Effector memory CD8-positive, alpha-beta T cell (primary cell): ENCODE results near the gene SPSB3.

Experiments
- ATAC-seq: fragments of 150-1000 bp; cut with Tn5 transposase; replicated peaks from 2 replicates; pipeline ENCODE4 v1.10.0; 2021; ENCODE audit warnings: mild to moderate bottlenecking, moderate library complexity
- DNase-seq, 3 experiments: peaks; one replicate each; pipeline ENCODE4 v3.0.0; 2021
- H3K27ac Mint-ChIP-seq, 2 donors: one replicate each; pipeline ENCODE4 v1.8.0; 2022; ENCODE audit warnings: mild to moderate bottlenecking in 2 of 2, mixed read lengths in 2 of 2, moderate library complexity in 2 of 2
- H3K27me3 Mint-ChIP-seq, 2 donors: one replicate each; pipeline ENCODE4 v1.8.0; 2022; ENCODE audit warnings: mixed read lengths in 2 of 2
- H3K36me3 Mint-ChIP-seq: one replicate; pipeline ENCODE4 v1.8.0; 2022; ENCODE audit warnings: mild to moderate bottlenecking, moderate library complexity, mixed read lengths; ENCODE audit not compliant: insufficient read depth
- H3K4me1 Mint-ChIP-seq, 2 donors: one replicate each; pipeline ENCODE4 v1.8.0; 2022; ENCODE audit warnings: low read depth in 2 of 2, mixed read lengths in 2 of 2
- H3K4me3 Mint-ChIP-seq, 2 donors: one replicate each; pipeline ENCODE4 v1.8.0; 2022; ENCODE audit warnings: mild to moderate bottlenecking in 2 of 2, mixed read lengths in 2 of 2, moderate library complexity in 2 of 2
- H3K9me3 Mint-ChIP-seq, 2 donors: one replicate each; pipeline ENCODE4 v1.8.0; 2022; ENCODE audit warnings: mixed read lengths in 2 of 2

The SPSB3 gene

GRCh38 chr16:1788708-1789100 lies 6.3 kb upstream of the SPSB3 start:
- peaks cover 10 to 13% of the 10 kb centered on the region in 2 donors for H3K4me1 Mint-ChIP-seq
- H3K27ac Mint-ChIP-seq: peak overlapping the region in 1 of 2 donors; percentile 36
- H3K36me3 Mint-ChIP-seq: peaks cover 18% of the 10 kb centered on the region
- no peaks in the 10 kb centered on the region for H3K27me3 Mint-ChIP-seq
- ATAC-seq: no peak
- peak overlapping the region in 1 of 2 donors; percentile 24 for H3K4me3 Mint-ChIP-seq
- H3K9me3 Mint-ChIP-seq: no peaks in the 10 kb centered on the region
- no peak for DNase-seq

GRCh38 chr16:1788095-1788707 lies 5.8 kb upstream of the SPSB3 start:
- no peak for DNase-seq
- no peak for ATAC-seq
- H3K36me3 Mint-ChIP-seq: peaks cover 19% of the 10 kb centered on the region
- H3K4me3 Mint-ChIP-seq: no peak overlapping the region
- no peaks in the 10 kb centered on the region for H3K9me3 Mint-ChIP-seq
- no peaks in the 10 kb centered on the region for H3K27me3 Mint-ChIP-seq
- H3K27ac Mint-ChIP-seq: no peak overlapping the region
- H3K4me1 Mint-ChIP-seq: peaks cover 14 to 15% of the 10 kb centered on the region in 2 donors

DNA sequence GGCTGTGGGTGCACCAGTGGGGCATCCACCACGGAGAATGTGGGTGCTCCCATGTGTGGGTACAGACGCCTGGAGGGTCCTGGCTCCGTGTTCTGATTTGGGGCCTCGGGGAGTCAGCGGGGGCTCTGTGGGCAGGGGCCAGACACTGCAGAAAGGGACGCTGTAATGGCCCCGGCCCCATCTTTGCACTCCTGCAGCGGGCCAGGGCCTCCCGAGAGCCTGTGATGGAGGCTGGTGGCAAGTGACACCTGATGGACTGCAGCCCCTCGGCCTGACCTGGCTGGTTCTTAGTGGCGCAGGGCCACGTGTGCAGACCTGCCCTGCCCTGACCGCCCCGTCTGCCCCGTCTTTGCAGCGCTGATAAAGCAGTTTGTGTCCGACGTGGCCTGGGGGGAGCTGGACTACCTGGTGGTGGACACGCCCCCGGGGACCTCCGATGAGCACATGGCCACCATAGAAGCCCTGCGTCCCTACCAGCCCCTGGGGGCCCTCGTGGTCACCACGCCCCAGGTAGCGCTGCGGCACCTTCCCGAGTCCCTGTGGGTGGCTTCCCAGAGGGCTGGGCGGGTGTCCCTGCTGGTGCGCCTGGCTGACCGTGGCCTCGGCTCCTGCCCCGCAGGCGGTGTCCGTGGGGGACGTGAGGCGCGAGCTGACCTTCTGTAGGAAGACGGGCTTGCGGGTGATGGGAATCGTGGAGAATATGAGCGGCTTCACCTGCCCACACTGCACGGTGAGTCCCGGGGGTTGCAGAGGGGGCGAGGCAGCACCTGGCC lies 5.1 kb upstream of the SPSB3 start:
- H3K4me1 Mint-ChIP-seq: peaks cover 14 to 16% of the 10 kb centered on the region in 2 donors
- no peaks in the 10 kb centered on the region for H3K27me3 Mint-ChIP-seq
- ATAC-seq (no peak), DNase-seq (no peak)
- no peak overlapping the region for H3K27ac Mint-ChIP-seq
- H3K4me3 Mint-ChIP-seq: no peak overlapping the region
- H3K36me3 Mint-ChIP-seq: peaks cover 25% of the 10 kb centered on the region
- H3K9me3 Mint-ChIP-seq: no peaks in the 10 kb centered on the region

DNA sequence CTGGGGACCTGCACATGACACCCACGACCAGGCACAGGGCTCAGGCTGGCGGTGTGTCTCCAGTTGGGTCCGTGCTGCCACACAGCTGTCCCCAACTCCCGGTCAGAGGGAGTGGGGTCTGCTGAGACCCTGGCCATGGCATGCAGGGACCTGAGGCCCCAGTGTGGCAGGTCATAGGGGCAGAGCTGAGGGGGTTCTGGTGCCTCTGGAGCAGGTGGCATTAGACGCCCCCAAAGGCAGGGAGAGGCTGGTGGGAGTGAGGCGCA lies 4.6 kb upstream of the SPSB3 start:
- no peaks in the 10 kb centered on the region for H3K9me3 Mint-ChIP-seq
- H3K27me3 Mint-ChIP-seq: no peaks in the 10 kb centered on the region
- peaks cover 27% of the 10 kb centered on the region for H3K36me3 Mint-ChIP-seq
- ATAC-seq (no peak), DNase-seq (no peak)
- no peak overlapping the region for H3K27ac Mint-ChIP-seq
- H3K4me3 Mint-ChIP-seq: no peak overlapping the region
- H3K4me1 Mint-ChIP-seq: peaks cover 14 to 16% of the 10 kb centered on the region in 2 donors

DNA sequence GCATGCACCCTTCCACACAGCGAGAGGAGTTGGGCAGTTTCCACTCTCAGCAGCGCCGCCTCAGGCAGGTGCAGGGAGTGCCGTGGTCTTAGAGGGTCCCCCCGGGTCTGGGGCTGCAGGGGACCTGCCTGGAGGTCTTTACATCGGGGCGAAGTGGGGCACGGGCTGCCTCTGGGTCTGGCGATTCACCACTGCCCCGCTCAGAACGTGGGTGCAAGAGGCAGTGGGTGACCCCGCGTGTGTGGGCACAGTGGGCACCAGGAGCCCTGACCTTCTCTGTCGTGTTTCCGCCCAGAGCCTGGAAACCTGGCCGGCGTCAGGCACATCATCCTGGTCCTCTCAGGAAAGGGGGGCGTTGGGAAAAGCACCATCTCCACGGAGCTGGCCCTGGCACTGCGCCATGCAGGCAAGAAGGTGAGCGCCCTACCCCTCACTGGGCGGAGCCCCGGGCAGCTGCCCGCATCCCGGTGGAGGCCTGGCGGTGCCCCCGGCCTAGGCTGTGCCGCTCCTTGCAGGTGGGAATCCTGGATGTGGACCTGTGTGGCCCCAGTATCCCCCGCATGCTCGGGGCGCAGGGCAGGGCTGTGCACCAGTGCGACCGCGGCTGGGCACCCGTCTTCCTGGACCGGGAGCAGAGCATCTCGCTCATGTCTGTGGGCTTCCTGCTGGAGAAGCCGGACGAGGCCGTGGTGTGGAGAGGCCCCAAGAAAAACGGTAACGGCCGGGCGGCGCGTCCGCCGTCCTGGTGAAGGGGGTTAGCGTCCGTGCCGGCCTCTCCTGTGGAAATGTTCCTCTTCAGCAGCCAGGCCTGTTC lies 4.1 kb upstream of the SPSB3 start:
- H3K27me3 Mint-ChIP-seq: no peaks in the 10 kb centered on the region
- peaks cover 32% of the 10 kb centered on the region for H3K36me3 Mint-ChIP-seq
- no peaks in the 10 kb centered on the region for H3K9me3 Mint-ChIP-seq
- H3K4me1 Mint-ChIP-seq: peaks cover 18 to 21% of the 10 kb centered on the region in 2 donors
- ATAC-seq (no peak), DNase-seq (no peak)
- no peak overlapping the region for H3K27ac Mint-ChIP-seq
- no peak overlapping the region for H3K4me3 Mint-ChIP-seq

- DNase-seq (no peak), ATAC-seq (no peak)
- Mint-ChIP-seq H3K4me1 (peaks cover 20 to 21% of the 10 kb centered on the region in 2 donors), H3K27ac (no peak overlapping the region), H3K9me3 (no peaks in the 10 kb centered on the region), H3K27me3 (no peaks in the 10 kb centered on the region), H3K4me3 (peak overlapping the region in 1 of 2 donors; percentile 6), H3K36me3 (peaks cover 38% of the 10 kb centered on the region)
Observed at GRCh38 chr16:1785846-1786170, 3.4 kb upstream of the SPSB3 start.

DNA sequence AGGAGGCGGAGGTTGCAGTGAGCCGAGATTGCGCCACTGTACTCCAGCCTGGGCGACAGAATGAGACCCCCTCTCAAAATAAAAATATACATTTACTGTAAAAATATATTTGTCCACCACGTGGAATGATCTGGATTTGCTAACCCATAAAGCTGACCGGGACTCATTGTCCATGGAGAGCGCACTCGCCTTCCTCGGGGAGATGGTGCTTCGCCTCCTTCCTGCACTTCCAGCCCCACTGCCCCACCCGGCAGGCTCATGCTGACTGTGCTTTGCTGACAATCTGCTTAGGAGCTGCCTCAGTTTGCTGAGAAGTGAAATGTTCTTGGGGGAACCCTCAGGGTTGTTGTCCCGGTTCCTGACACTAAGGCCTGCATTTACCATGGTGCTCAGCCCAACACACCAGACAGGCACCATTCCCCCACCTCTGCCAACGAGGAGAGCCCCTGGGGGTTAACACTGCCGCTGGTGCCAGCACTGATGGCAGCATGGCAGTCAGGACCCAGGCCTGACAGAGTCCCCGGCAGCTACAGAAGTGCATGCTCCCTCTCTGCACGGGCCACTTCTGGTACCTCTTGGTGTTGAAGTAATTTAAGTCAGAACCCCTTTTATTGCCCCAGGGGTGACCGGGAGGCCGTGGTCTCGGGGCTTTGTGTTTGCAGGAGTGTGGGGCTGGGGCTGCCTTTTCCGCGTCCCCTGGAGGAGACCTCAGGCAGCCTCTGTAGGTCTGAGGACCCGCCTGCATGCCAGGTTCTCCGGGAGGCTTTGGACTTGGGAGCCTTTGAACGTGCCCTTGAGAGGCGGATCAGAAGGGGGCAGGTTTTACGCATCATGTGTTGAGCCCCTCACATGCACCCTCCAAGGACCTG lies 2.8 kb upstream of the SPSB3 start:
- H3K36me3 Mint-ChIP-seq: peaks cover 41% of the 10 kb centered on the region
- H3K4me3 Mint-ChIP-seq: peak overlapping the region; percentile 37 to 67
- ATAC-seq (no peak), DNase-seq (no peak)
- H3K27ac Mint-ChIP-seq: no peak overlapping the region
- H3K27me3 Mint-ChIP-seq: no peaks in the 10 kb centered on the region
- no peaks in the 10 kb centered on the region for H3K9me3 Mint-ChIP-seq
- peaks cover 20 to 23% of the 10 kb centered on the region in 2 donors for H3K4me1 Mint-ChIP-seq

DNA sequence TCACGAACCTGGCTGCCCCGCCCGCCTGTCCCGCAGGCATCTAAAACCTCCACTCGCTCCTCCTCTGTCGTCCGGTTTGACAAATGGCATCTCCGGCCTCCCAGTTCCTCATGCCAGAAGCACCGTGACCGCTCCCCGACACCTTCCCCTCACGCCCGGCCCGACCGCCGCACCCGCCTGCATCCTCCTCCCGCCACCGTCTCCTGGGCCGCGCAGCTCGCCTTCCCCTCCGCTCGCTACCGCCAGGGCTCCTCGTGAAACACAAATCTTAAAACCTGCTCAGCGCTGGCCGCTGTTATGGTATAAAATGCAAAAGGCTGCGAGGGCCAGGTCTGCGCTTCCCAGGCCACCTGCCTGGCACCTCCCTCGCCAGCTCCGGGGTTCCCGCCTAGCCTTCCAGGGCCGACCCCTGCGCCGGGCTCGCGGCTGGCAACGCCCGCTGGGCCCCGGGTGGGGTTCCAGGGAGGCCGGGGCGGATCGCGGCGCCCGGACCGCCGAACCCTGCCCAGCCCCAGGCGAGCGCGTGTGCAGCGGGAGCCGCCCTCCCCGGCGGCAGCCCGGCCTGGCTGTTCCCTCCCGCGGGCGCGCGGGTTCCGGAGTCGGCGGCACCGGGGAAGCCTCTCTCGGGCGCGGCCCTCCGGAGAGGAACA lies 488 bp downstream of the SPSB3 start:
- peak overlapping the region; percentile 88 to 94 for H3K27ac Mint-ChIP-seq
- peaks cover 40% of the 10 kb centered on the region for H3K36me3 Mint-ChIP-seq
- ATAC-seq: peak; percentile 16
- H3K27me3 Mint-ChIP-seq: no peaks in the 10 kb centered on the region
- peak; percentile 28 to 40 (median 34) for DNase-seq
- H3K9me3 Mint-ChIP-seq: no peaks in the 10 kb centered on the region
- peak overlapping the region; percentile 88 to 89 for H3K4me3 Mint-ChIP-seq
- H3K4me1 Mint-ChIP-seq: peaks cover 19 to 21% of the 10 kb centered on the region in 2 donors

DNA sequence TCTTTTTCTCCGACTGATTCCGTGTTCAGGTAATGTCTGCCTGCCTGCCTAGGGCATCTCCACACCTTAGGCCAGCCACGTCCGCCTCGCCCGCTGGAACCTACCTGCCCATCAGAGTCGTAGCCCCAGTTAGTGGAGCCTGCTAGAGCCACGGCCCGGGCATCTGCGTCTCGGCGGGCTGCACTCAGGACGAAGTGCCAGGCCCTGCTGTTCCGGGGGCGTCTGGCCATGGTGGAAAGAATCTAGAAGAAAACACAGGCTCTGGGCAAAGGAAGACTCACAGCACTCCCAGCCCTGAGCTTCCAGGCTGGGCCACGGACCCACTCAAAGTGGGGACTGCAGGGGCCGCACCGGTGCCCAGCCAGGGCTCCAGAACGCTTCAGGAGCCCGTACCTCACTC lies 1.1 kb downstream of the SPSB3 start:
- H3K4me3 Mint-ChIP-seq: peak overlapping the region; percentile 88 to 89
- no peak for ATAC-seq
- H3K27ac Mint-ChIP-seq: peak overlapping the region; percentile 88 to 94
- no peaks in the 10 kb centered on the region for H3K9me3 Mint-ChIP-seq
- H3K36me3 Mint-ChIP-seq: peaks cover 44% of the 10 kb centered on the region
- H3K27me3 Mint-ChIP-seq: no peaks in the 10 kb centered on the region
- no peak for DNase-seq
- peaks cover 19 to 21% of the 10 kb centered on the region in 2 donors for H3K4me1 Mint-ChIP-seq

DNA sequence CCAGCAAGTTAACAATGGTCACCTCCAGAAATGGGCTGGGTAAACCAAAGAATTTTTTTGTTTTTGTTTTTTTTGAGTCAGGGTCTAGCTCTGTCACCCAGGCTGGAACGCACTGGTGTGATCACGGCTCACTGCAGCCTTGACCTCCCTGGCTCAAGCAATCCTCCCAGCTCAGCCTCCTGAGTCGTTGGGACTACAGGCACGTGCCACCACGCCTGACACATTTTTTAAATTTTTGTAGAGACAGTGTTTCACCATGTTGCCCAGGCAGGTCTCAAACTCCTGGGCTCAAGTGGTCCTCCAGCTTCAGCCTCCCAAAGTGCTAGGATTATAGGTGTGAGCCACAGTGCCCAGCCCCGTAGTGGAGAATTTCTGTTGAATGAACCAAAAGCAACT lies 1.7 kb downstream of the SPSB3 start:
- H3K9me3 Mint-ChIP-seq: no peaks in the 10 kb centered on the region
- DNase-seq (no peak), ATAC-seq (no peak)
- H3K27me3 Mint-ChIP-seq: no peaks in the 10 kb centered on the region
- H3K4me1 Mint-ChIP-seq: peaks cover 18 to 21% of the 10 kb centered on the region in 2 donors
- peak overlapping the region; percentile 88 to 89 for H3K4me3 Mint-ChIP-seq
- H3K36me3 Mint-ChIP-seq: peaks cover 44% of the 10 kb centered on the region
- no peak overlapping the region for H3K27ac Mint-ChIP-seq

GRCh38 chr16:1779741-1780676 lies 2.4 kb downstream of the SPSB3 start:
- Mint-ChIP-seq H3K36me3 (peaks cover 45% of the 10 kb centered on the region), H3K27me3 (no peaks in the 10 kb centered on the region), H3K4me3 (peak overlapping the region; percentile 27 to 89)

GRCh38 chr16:1779234-1779701 lies 3.1 kb downstream of the SPSB3 start:
- Mint-ChIP-seq H3K4me1 (peaks cover 11 to 17% of the 10 kb centered on the region in 2 donors), H3K36me3 (peaks cover 46% of the 10 kb centered on the region), H3K27me3 (no peaks in the 10 kb centered on the region), H3K27ac (peak overlapping the region; percentile 33 to 79), H3K9me3 (no peaks in the 10 kb centered on the region), H3K4me3 (peak overlapping the region in 1 of 2 donors; percentile 11)
- DNase-seq: no peak
- ATAC-seq: no peak

More at GRCh38 chr16:1779741-1780676, 2.4 kb downstream of the SPSB3 start:
- no peaks in the 10 kb centered on the region for H3K9me3 Mint-ChIP-seq
- peak overlapping the region in 1 of 2 donors; percentile 10 for H3K27ac Mint-ChIP-seq
- no peak for DNase-seq
- H3K4me1 Mint-ChIP-seq: peaks cover 11 to 17% of the 10 kb centered on the region in 2 donors
- ATAC-seq: no peak
